Inflammatory macrophage (primary cell): ENCODE measurements around the gene DELE1.
A peak's percentile ranks its signal among the peaks of the same experiment; 100 is the strongest.
"Not testable (repeated sequence)": the region's sequence is repeated elsewhere in the genome, so short reads cannot be mapped to it uniquely, and the experiment has no call there.

ENCODE experiments used
- DNase-seq, 2 donors: peaks; one replicate each; pipeline ENCODE4 v3.0.0-alpha.2; 2020 to 2022

DELE1 gene

GRCh38 chr5:141889282-141889871 lies 34.3 kb upstream of the DELE1 start:
- peak in 1 of 2 donors; percentile 30 for DNase-seq

GRCh38 chr5:141890429-141890828 lies 33.2 kb upstream of the DELE1 start:
- DNase-seq, result not testable (repeated sequence)

- no peak for DNase-seq
Observed at GRCh38 chr5:141897425-141897824, 26.2 kb upstream of the DELE1 start.

- peak; percentile 51 to 73 for DNase-seq
Observed at GRCh38 chr5:141898448-141899049, 25.1 kb upstream of the DELE1 start.

- DNase-seq, result no peak
Observed at GRCh38 chr5:141902015-141902814, 21.5 kb upstream of the DELE1 start.

GRCh38 chr5:141903261-141903660 lies 20.4 kb upstream of the DELE1 start:
- peak; percentile 79 to 82 for DNase-seq

GRCh38 chr5:141904551-141904950 lies 19.1 kb upstream of the DELE1 start:
- no peak for DNase-seq

- DNase-seq, result no peak
Observed at GRCh38 chr5:141906517-141906916, 17.2 kb upstream of the DELE1 start.

- no peak for DNase-seq
Observed at GRCh38 chr5:141906972-141907371, 16.7 kb upstream of the DELE1 start.

- DNase-seq, result no peak
Observed at GRCh38 chr5:141908796-141909195, 14.9 kb upstream of the DELE1 start.

- no peak for DNase-seq
Observed at GRCh38 chr5:141909212-141909611, 14.5 kb upstream of the DELE1 start.

GRCh38 chr5:141910271-141910673 lies 13.4 kb upstream of the DELE1 start:
- DNase-seq, result no peak

- no peak for DNase-seq
Observed at GRCh38 chr5:141913560-141914198, 10.0 kb upstream of the DELE1 start.

- DNase-seq, result peak; percentile 44 to 58
Observed at GRCh38 chr5:141914199-141914743, 9.4 kb upstream of the DELE1 start.

- no peak for DNase-seq
Observed at GRCh38 chr5:141914797-141915196, 8.9 kb upstream of the DELE1 start.

GRCh38 chr5:141915881-141916336 lies 7.8 kb upstream of the DELE1 start:
- no peak for DNase-seq

- no peak for DNase-seq
Observed at GRCh38 chr5:141916522-141916921, 7.1 kb upstream of the DELE1 start.

- DNase-seq, result no peak
Observed at GRCh38 chr5:141917760-141918159, 5.9 kb upstream of the DELE1 start.

GRCh38 chr5:141919218-141920119 lies 4.2 kb upstream of the DELE1 start:
- peak; percentile 85 to 88 for DNase-seq

- no peak for DNase-seq
Observed at GRCh38 chr5:141920771-141921170, 2.9 kb upstream of the DELE1 start.

- not testable (repeated sequence) for DNase-seq
Observed at GRCh38 chr5:141922827-141923447, 734 bp upstream of the DELE1 start.
